Esophagus squamous epithelium (tissue), 5 donors: ENCODE data around the gene ATF2. TPM values are rescaled to one million over a fixed set of nuclear protein-coding genes. Genes with fewer than 3 reads are reported as not detected.
A peak's percentile ranks its signal among the peaks of the same experiment; 100 is the strongest.

Experiments
- DNase-seq: peaks from one replicate; lab custom pipeline; 2025; lab: John Stamatoyannopoulos, UW
- H3K27ac ChIP-seq, 4 donors: fragments of 200-600 bp; sonication (generic); one replicate each; pipeline ENCODE4 v1.5.1; 2016 to 2019; ENCODE audit warnings: mild to moderate bottlenecking in 1 of 4
- H3K27me3 ChIP-seq, 4 donors: fragments of 200-600 bp; sonication (generic); 1 replicate in 3 of 4; 2 replicates in 1 of 4; pipeline versions ENCODE4 v1.5.1 to v1.6.0; 2017 to 2021; ENCODE audit warnings: antibody characterized with exemption in 1 of 4
- H3K36me3 ChIP-seq, 3 donors: fragments of 200-600 bp; sonication (generic); one replicate each; pipeline ENCODE4 v1.5.1; 2016 to 2019
- H3K4me1 ChIP-seq, 3 donors: fragments of 200-600 bp; sonication (generic); one replicate each; pipeline ENCODE4 v1.5.1; 2017 to 2019
- H3K4me3 ChIP-seq, 4 donors: fragments of 200-600 bp; sonication (generic); 1 replicate in 3 of 4; 2 replicates in 1 of 4; pipeline ENCODE4 v1.5.1; 2016 to 2019; ENCODE audit warnings: mild to moderate bottlenecking in 2 of 4, moderate library complexity in 1 of 4
- H3K9me3 ChIP-seq, 3 donors: fragments of 200-600 bp; sonication (generic); one replicate each; pipeline ENCODE4 v1.5.1; 2016 to 2019
- POLR2A ChIP-seq, 4 donors: fragments of 450-650 bp; IDR thresholded peaks; one replicate each; pipeline ENCODE4 v1.6.1; 2017; ENCODE audit warnings: antibody characterized with exemption in 4 of 4, mild to moderate bottlenecking in 4 of 4, moderate library complexity in 3 of 4
- WGBS, 2 donors: methylation state at CpG; one replicate each; pipeline ENCODE4 v1.1.5; 2018; 5-methylcytosine and 5-hydroxymethylcytosine counted together
- intact Hi-C: fragments of 100-400 bp; cut with DNase I; formaldehyde crosslinking; loops from one replicate; pipeline ENCODE4 v1.15.0; 2022
- total RNA-seq, 4 donors: library from RNA; depleted of rRNA; stranded (reverse); fragments of >200 nt; gene quantifications; one replicate each; pipeline ENCODE4 v1.1.0, GENCODE V29; 2016
- TF ChIP-seq, protein P1 (sequence below), 6 experiments: fragments of 450-650 bp in 4 of 6; fragments of 200-600 bp in 2 of 6; sonication (generic) in 2 of 6; IDR thresholded peaks; one replicate each; pipeline ENCODE4 v1.5.1; 2016 to 2019; ENCODE audit warnings: antibody characterized with exemption in 6 of 6, mild to moderate bottlenecking in 4 of 6, moderate library complexity in 4 of 6
- donor health status: DM: yes; HTN: yes; CAD: no.

Gene ATF2
- total RNA-seq, 4 donors from 2014 or later, result 9.9 to 40.1 (median 18.0) TPM

GRCh38 chr2:175048275-175048674, 119.7 kb downstream of the ATF2 start:
- Histone ChIP-seq H3K4me3 (no peak overlapping the region), H3K36me3 (no peaks in the 10 kb centered on the region), H3K27me3 (no peaks in the 10 kb centered on the region), H3K9me3 (no peaks in the 10 kb centered on the region), H3K27ac (no peak overlapping the region), H3K4me1 (no peaks in the 10 kb centered on the region)
- intact Hi-C loops, result no loop called here
- DNase-seq, result no peak
- TF ChIP-seq, protein P1, sequence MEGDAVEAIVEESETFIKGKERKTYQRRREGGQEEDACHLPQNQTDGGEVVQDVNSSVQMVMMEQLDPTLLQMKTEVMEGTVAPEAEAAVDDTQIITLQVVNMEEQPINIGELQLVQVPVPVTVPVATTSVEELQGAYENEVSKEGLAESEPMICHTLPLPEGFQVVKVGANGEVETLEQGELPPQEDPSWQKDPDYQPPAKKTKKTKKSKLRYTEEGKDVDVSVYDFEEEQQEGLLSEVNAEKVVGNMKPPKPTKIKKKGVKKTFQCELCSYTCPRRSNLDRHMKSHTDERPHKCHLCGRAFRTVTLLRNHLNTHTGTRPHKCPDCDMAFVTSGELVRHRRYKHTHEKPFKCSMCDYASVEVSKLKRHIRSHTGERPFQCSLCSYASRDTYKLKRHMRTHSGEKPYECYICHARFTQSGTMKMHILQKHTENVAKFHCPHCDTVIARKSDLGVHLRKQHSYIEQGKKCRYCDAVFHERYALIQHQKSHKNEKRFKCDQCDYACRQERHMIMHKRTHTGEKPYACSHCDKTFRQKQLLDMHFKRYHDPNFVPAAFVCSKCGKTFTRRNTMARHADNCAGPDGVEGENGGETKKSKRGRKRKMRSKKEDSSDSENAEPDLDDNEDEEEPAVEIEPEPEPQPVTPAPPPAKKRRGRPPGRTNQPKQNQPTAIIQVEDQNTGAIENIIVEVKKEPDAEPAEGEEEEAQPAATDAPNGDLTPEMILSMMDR (IDR thresholded peaks at IDR 0.05), result no peak
- TF ChIP-seq POLR2A (IDR thresholded peaks at IDR 0.05), result no peak
- WGBS, 2 donors, result 65 to 77% methylated on average over 2 of the region's 2 CpGs

- Histone ChIP-seq H3K4me1 (no peaks in the 10 kb centered on the region), H3K4me3 (no peak overlapping the region), H3K36me3 (no peaks in the 10 kb centered on the region), H3K27ac (no peak overlapping the region), H3K9me3 (no peaks in the 10 kb centered on the region), H3K27me3 (no peaks in the 10 kb centered on the region)
- intact Hi-C loops, result no loop called here
- 90 to 100% methylated on average over 1 to 2 of the region's 3 CpGs for WGBS, 2 donors
- DNase-seq, result no peak
- TF ChIP-seq POLR2A (IDR thresholded peaks at IDR 0.05), result no peak
- TF ChIP-seq, protein P1 (IDR thresholded peaks at IDR 0.05), result no peak
These were observed 128.5 kb downstream of the ATF2 start for GRCh38 chr2:175039490-175039889.

DNA sequence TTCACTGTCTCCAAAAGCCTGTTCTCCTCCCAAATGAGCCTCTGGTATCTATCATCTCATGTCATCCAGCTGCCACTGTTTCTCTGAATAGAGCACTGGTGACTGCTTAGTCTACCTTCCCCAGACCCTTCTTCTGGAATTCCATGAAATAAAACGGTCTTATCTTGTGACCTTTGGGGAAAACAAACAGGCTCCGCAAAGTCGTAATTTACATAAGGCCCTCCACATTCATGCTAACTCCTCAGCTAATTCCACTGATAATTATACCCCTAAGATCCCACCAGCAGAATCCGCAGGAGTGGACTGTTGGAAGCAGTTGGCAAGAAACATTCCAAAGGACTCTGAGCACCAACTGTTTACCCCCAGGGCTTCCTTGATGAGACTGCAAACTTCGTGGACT, 129.0 kb downstream of the ATF2 start:
- Histone ChIP-seq H3K27ac (no peak overlapping the region), H3K4me3 (no peak overlapping the region), H3K27me3 (no peaks in the 10 kb centered on the region), H3K9me3 (no peaks in the 10 kb centered on the region), H3K36me3 (no peaks in the 10 kb centered on the region), H3K4me1 (no peaks in the 10 kb centered on the region)
- intact Hi-C loops, result no loop called here
- TF ChIP-seq, protein P1 (IDR thresholded peaks at IDR 0.05), result no peak
- no peak for TF ChIP-seq POLR2A (IDR thresholded peaks at IDR 0.05)
- no peak for DNase-seq
- WGBS, 2 donors, result 85 to 86% methylated on average over 5 of the region's 5 CpGs

- intact Hi-C loops, result no loop called here
- 86 to 89% methylated on average over 2 of the region's 2 CpGs for WGBS, 2 donors
These were observed 130.1 kb downstream of the ATF2 start for GRCh38 chr2:175037941-175038340.

GRCh38 chr2:175036582-175037018, 131.4 kb downstream of the ATF2 start:
- H3K27me3 ChIP-seq, result no peaks in the 10 kb centered on the region
- H3K36me3 ChIP-seq, result no peaks in the 10 kb centered on the region
- no peak for DNase-seq
- H3K4me3 ChIP-seq, result no peak overlapping the region
- H3K4me1 ChIP-seq, result no peaks in the 10 kb centered on the region
- H3K27ac ChIP-seq, result no peak overlapping the region
- WGBS, 2 donors, result 67 to 68% methylated on average over 5 of the region's 5 CpGs
- intact Hi-C loops, result no loop called here
- no peaks in the 10 kb centered on the region for H3K9me3 ChIP-seq
- no peak for TF ChIP-seq POLR2A (IDR thresholded peaks at IDR 0.05)
- TF ChIP-seq, protein P1 (IDR thresholded peaks at IDR 0.05), result peak in 5 of 6 experiments; percentile 24 to 58 (median 45)

More at GRCh38 chr2:175037941-175038340, 130.1 kb downstream of the ATF2 start:
- H3K27ac ChIP-seq, result no peak overlapping the region
- no peaks in the 10 kb centered on the region for H3K4me1 ChIP-seq
- H3K36me3 ChIP-seq, result no peaks in the 10 kb centered on the region
- no peaks in the 10 kb centered on the region for H3K9me3 ChIP-seq
- H3K4me3 ChIP-seq, result no peak overlapping the region
- H3K27me3 ChIP-seq, result no peaks in the 10 kb centered on the region
- no peak for DNase-seq
- no peak for TF ChIP-seq POLR2A (IDR thresholded peaks at IDR 0.05)
- TF ChIP-seq, protein P1 (IDR thresholded peaks at IDR 0.05), result no peak
